ENCODE measurements around the gene PTMS.
"Not testable (repeated sequence)": the region's sequence is repeated elsewhere in the genome, so short reads cannot be mapped to it uniquely, and the experiment has no call there.

Gene PTMS, protein sequence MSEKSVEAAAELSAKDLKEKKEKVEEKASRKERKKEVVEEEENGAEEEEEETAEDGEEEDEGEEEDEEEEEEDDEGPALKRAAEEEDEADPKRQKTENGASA

DNA sequence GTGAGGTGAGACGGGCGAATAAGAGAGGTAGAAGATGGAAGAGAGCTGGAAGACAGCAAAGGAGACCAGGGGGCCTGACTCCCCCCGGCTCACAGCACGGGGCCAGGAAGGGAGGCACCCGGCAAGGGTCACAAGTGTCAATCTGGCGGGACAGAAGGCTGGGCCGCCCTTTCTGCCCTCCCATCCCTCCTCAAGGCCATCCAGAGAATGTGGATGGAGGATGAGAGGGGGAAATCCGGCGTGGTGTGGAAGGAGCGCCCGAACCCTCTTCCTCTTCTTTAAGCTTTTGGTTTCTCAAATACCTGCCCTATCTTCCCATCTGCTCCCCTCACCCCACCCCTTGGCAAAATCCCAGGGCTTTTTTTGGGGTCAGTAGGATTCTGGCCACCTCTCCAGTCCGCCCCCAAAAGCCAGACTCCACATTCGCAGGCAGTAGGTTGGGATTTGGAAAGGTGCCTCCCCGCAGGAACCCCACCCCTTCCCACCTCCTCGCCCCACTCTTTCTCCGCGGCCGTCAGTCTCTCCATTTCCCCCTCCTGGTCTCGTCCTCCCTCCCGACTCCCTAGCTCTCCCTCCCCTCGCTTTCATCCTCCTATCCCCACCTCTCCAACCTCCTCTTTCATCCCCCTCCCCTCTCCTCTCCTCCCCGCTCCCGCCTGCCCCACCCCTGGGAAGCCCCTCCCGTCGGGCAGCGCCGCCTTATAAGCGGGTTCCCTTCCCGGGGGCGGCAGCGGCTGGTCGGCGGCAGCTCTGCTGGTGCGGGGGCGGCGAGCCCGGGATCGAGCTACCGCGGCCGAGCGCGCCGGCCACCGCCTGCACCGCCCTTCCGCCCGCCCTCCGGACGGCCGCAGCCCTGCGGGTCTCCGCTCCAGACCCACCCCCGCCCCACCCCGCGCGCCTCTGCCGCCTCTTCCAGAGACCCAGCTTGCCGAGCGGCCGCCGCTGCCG lies at the start of gene PTMS:
Gene PTMS, plus strand, starts transcription at position 730 of the 948 bp plus-strand sequence. CDS start 343 bp downstream, outside the sequence.
- DNase-seq = no peak

DNA sequence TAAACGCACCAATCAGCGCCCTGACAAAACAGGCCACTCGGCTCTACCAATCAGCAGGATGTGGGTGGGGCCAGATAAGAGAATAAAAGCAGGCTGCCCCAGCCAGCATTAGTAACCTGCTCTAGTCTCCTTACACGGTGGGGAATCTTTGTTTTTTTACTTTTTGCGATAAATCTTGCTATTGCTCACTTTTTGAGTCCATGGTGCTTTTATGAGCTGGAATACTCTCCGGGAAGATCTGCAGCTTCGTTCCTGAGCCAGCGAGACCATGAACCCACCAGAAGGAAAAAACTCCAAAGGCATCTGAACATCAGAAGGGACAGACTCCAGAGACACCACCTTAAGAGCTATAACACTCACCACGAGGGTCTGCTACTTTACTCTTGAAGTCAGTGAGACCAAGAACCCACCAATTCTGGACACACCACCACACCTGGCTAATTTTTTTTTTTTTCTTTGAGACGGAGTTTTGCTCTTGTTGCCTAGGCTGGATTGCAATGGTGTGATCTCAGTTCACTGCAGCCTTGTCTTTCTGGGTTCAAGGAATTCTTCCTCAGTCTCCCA lies 49.2 kb upstream of the PTMS start:
- DNase-seq = no peak

DNA sequence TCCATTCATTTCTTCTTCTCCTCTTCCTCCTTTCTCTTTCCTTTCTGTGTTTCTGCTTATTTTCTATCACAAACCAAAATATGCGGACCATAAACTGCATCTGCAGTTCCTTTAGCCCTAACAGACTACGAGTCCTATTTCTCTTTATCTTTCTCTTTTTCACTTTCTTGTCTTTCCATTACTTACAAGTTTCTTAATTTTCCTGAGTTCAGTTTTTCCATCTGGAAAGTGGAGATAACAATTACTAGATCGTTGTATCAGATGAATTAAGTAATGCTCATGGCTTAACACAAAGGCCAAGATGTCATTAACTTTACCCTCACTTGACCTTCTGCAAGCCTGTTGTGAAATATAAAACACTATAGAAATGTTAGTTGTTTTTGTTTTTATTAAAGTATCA lies 43.3 kb upstream of the PTMS start:
- DNase-seq = no peak

DNA sequence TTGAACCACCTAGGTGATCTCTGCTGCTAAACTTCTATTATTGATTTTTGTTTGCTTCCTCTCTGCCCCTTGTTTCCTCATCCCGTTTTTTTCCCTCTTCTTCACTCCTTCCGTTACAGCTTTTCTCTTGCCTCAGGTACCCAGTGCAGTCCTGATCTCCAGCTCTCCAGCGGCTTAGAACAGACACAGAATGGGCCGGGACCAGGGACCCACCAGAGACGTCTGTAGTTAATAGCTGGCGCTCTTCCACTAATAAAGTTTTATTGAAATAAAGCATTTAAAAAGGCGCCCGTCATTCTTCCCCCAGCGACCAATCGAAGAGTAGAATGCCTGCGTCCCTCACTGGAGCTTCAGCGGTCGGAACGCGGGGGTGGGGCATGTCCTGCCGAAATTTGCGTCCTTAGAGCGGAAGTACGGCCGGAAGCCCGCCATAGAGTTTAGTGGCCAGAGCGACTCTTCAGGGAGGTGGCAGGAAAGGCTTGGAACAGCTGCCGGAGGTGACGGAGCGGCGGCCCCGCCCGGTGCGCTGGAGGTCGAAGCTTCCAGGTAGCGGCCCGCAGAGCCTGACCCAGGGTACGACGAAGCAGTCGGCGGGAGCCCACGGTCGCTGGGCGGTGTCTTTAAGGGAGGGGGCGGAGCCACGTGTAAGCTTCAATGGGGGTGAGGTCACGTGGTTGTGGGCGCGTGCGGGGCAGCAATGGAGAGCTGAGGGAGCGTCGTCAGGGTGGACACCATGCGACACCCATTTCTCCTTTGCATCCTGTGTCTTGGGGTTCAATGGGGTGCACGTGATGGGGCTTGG lies 42.4 kb upstream of the PTMS start, which contains the start of gene COPS7A:
Gene COPS7A, plus strand, starts transcription at position 440 of the 802 bp plus-strand sequence. CDS start 611 bp downstream, outside the sequence.
- peak; percentile 98 for DNase-seq

DNA sequence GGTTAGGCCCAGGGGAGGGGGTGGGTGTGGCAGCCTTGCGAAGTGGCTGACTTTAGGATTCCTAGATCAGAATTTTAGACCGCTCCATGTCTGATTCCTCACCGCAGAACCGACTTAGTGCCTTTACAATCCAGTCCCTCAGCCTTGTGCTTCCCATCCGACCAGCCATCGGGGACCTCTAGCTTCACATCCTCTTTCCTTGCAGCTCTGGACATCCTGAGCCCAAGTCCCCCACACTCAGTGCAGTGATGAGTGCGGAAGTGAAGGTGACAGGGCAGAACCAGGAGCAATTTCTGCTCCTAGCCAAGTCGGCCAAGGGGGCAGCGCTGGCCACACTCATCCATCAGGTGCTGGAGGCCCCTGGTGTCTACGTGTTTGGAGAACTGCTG lies 41.8 kb upstream of the PTMS start:
- no peak for DNase-seq

DNA sequence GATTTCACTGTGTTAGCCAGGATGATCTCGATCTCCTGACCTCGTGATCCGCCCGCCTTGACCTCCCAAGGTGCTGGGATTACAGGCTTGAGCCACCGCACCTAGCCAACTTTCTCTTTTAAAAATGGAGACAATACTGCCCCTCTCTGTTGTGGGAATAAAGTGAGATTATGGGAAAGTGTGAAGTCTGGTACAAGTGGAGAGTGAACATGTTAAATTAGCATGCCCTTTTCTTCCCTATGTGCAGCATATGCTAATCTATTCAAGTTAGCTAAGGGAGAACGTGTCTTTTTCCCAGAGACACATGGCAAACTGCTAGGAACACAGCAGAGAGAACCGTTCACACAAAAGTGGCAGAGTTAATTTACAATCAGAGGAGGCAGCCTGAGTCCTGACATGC lies 40.8 kb upstream of the PTMS start:
- no peak for DNase-seq

DNA sequence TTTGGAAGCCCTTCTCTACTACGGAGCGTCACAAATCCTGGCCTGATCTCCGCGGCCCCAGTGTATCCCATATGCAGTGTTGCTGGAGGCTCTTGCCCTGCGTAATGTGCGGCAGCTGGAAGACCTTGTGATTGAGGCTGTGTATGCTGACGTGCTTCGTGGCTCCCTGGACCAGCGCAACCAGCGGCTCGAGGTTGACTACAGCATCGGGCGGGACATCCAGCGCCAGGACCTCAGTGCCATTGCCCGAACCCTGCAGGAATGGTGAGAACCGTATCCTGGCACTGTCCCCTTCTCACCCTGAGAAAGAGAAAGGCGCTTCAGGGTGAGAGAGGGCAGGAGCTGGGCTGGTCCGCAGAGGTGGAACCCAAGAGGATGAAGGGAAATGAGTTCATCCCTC lies 37.0 kb upstream of the PTMS start:
- no peak for DNase-seq

DNA sequence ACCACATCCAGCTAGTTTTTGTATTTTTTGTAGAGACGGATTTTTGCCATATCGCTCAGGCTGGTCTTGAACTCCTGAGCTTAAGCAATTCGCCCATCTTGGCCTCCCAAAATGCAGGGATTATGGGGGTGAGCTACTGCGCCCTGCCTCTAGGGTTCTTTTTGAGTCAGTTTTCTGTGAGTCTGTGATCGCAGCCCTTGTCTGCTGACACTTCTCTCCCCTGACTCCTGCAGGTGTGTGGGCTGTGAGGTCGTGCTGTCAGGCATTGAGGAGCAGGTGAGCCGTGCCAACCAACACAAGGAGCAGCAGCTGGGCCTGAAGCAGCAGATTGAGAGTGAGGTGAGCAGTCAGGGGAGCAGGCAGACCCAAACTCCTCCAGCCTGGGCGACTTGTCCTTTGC lies 36.0 kb upstream of the PTMS start:
- DNase-seq = no peak

DNA sequence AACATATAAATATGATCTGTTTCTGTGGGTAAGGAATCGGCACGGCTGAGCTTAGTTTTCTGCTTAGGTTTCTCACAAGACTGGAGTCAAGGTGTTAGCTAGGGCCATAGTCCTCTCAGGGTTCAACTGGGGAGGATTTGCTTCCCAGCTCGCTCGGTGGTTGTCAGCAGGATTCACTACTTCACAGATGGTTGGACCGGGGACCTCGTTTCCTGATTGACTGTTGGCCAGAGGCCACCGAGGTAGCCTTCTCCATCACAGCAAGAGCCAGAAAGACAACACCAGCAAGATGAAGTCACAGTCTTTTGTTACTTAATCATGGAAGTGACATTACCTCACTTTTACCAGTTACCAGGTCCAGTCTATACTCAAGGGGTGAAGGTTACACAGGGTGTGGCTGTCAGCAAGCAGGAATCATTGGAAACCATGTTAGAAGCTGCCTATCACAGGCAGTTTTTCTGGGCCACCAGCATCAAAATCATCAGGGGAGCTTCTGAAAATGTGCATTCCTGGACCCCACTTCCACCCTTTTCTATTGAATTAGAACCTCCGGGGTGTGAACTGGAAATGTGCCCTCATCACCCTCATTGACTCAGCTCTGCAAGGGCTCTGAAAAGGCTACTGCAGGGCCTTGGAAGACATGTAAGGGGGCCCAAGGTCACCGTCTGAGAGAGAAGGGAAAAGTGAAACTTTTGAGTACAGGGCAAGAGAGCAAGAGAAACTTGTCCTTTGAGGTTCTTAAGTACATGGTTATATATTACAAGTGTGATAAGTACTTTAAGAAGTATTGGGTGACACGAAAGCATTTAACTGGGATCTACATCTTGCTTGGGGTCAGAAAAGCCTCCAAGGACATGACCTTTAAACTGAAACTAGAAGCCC lies 31.4 kb upstream of the PTMS start:
- DNase-seq = no peak

DNA sequence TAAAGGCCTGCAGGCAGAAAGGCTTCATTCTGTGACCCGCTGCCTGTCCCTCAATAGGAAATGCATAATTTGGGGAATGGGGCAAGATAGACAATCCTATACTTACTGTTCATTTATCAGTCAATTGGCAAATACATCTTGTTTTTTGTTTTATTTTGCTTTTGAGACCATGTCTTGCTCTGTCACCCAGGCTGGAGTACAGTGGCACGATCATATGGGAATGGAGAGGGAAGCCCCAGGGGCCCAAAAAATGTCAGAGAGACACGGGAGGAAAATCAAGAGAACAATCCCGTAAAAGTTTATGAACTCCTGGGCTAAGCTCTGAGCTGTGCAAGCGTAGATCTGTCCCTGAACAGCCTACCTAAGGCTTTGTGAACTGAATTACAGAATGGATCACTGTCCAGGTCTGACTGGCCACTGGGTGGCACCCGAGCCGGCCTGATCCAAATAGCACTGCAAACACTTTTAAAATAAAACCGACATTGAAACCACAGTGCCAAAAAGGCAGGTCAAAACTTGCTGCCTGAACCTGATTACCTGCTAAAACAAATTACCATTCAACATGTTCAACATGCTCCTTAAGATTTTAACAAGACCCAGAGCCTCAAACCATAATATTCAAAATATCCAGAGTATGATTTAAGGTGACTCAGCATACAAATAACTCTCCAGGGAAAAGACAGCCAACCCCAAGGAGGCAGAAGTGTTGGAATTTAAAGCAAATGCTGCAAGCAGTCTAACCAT lies 30.5 kb upstream of the PTMS start:
- DNase-seq = peak; percentile 53

DNA sequence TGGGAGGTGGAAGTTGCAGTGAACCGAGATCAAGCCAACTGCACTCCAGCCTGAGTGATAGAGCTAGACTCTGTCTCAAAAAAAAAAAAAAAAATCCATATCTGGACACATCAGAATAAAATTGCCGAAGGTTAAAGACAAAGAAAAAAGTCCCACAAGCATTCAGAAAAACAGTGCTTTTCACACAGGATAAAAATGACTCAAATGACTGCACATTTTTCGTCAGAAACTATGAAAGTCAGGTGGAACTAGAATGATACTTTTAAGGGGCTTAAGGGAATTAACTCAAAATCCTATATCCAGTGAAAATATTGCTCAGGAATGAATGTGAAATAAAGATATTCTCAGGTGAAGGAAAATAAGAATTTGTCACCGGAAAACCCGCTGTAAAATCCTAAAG lies 29.4 kb upstream of the PTMS start:
- DNase-seq = no peak

DNA sequence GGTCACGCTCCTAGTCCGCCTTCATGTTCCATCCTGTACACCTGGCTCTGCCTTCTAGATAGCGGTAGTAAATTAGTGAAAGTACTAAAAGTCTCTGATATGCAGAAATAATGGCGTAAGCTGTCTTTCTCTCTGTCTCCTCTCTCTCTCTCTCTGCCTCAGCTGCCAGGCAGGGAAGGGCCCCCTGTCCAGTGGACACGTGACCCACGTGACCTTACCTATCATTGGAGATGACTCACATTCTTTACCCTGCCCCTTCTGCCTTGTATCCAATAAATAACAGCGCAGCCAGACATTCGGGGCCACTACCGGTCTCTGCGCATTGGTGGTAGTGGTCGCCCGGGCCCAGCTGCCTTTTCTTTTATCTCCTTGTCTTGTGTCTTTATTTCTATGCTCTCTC lies 24.1 kb upstream of the PTMS start:
- not testable (repeated sequence) for DNase-seq

DNA sequence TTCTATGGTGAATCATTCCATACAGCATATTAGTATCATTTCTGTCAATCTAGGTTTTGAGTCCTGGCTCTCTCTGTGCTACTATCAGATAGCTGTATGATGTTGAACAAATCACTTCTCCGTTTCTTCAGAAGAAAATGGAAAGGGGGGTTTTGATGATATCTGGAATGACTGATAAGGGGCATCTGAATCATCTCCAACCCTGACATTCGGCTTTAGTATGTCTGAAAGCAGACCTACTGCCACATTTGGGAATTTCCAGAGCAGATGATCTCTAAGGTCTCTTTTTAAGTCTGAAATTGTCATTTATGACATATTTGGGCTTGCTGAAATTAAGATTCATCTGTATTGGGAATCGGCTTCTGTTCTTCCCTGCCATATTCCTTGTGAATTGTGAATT lies 23.3 kb upstream of the PTMS start:
- DNase-seq = no peak

DNA sequence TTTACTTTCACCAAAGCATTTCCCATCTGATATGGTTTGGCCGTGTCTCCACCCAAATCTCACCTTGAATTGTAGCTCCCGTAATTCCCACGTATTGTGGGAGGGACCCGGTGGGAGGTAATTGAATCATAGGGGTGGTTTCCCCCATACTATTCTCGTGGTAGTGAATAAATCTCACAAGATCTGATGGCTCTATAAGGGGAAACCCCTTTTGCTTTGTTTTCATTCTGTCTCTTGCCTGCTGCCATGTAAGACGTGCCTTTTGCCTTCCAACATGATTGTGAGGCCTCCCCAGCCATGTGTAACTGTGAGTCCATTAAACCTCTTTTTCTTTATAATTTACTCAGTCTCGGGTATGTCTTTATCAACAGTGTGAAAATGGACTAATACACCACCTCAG lies 22.9 kb upstream of the PTMS start:
- DNase-seq = not testable (repeated sequence)

DNA sequence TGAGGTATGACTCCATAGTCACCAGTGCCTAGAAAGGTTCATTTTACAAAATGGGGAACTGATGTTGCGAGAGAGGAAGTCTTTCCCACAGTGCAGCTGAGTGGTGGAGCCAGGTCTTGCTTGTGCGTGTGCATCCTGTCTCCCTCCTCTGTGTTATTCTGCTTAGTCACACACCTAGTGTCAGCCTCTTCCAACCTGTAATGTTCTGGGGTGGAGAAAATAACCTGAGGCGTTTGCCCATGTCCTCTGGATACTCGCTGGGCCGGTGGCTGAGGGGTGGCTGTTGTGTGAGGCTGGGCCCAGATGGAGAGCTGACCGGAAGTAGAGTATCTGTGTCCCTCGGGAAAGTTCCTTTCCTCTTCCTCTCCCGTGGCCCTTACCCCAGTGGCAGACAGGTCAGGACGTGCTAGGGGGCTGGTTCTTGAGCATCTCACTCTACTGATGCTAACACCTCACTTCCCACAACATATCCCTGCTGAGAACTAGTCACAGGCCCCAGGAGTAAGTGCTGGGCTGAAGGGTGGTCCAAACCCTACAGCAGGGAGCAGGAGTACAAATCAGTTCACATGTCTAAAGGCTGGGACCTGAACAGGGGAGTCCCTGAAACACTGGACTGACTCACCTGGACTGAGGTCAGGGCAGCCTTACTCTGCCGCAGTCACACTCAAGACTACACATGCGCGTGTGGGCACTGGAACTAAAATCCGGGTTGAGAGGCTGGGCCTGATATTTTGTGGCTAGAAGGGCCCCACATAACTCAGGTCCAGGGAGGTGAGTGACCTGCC lies 20.2 kb upstream of the PTMS start:
- DNase-seq = peak; percentile 32

DNA sequence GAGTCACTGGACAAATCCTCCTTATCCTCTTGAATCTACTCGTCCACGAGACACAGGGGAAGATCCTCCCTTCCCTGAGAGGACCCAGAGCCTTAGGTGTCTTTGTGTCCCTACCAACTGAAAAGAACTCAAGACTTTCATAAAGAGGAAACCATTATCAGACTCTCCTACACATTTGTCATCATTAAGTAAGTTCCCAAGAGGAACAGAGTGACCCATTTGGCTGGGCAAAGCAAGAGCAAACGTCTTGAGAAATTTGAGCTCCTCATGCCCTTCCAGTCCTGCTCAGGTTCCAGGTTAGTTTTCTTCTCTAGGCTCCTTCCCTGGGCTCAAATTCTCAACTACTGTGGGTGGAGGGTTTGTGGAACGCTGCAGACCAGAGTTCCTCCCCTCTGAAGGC lies 18.9 kb upstream of the PTMS start:
- no peak for DNase-seq

DNA sequence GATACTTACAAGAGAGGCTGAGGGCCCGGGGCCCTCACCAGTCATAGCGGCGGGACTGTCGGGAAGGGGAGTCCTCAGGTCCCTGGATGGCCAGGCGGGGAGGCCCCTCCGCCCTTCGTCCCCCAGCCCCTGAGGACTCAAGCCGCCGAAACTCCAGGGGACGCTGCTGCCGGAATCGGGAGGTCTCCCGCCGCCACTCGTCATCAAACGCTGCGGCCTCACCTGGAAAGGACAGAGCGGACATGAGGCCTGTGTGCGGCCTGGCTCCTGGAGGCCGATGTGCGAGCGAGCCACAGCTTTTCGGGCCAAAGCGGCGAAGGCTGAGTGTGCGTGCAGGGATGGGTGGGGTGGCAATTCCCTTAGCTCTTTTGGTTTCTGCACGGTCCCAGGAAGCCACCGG lies 17.4 kb upstream of the PTMS start:
- DNase-seq = no peak

DNA sequence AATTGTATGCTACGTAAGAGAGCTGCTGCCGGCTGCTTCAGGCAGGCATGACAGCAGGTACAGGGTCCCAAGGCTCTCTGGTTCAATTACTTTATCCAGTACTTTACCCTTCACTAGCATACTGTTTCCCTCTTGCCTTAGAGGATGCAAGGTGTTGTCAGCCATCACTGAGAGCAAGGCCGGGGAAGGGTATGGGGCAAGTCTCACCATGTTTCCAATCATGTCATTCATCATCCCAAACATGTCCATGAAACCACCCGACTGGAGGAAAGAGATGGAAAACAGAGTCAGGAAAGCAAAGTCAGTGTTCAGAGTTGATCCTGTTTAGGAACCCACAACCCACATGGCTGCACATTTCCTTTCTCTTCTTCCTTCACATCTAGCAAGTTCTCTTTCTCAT lies 15.7 kb upstream of the PTMS start:
- DNase-seq = no peak

DNA sequence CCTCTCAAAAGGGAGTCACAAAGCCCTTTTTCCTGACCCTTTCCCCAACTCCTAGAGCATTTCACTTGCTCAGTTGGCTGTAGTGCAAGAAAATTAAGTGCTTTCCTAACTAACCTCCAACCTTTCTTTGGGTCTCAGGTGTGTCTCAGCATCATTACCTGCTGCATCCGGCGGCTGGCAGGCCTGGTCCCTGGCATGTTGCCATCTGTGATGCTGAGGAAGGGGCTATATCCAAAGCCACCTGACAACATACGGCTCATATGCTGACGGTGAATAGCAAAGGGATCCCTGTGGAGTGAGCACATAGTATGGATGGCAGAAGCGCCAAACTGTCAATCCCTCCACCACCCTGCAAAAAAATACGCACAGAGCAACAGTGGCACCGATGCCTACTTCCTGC lies 14.4 kb upstream of the PTMS start:
- no peak for DNase-seq

DNA sequence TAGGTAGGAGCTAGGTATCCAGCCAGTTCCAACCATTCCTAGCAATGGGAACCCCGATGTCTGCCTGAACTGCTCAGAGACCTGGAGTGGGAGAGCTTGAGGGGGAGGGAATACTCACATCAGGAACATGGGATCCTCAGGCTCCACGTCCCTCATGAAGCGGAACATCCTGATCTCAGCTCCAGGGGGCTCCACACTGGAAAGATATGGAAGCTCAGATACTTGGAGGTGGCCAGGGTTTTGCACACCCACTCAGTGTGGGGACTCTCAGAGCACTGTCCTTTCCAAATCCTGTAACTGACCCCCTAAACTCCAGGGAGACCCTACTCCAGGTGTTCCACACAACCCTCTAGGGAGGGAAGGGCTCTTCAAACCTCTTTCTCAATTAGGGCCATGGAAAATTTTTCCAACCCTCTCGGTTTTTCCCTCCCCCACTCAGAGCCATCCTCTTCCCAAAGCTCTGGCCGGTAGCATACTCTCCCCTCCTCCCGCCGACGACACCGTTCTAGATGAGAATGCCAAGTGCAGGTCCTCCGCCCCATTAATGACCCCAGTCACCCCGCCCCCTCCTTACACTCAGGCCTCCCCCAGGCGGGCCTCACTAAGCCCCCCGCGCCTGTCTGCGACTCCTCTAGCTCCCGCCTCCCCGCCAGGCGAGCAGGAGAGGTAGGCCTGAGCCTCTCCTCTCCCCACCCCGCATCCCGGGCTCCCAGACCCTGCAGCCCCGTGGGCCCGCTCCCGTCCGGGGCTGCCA lies 13.8 kb upstream of the PTMS start:
- DNase-seq = no peak

Data from CD4-positive, alpha-beta T cell treated with Interleukin-10 for 1 hour (primary cell).